ENCODE data around the gene BGN.

BGN gene

DNA sequence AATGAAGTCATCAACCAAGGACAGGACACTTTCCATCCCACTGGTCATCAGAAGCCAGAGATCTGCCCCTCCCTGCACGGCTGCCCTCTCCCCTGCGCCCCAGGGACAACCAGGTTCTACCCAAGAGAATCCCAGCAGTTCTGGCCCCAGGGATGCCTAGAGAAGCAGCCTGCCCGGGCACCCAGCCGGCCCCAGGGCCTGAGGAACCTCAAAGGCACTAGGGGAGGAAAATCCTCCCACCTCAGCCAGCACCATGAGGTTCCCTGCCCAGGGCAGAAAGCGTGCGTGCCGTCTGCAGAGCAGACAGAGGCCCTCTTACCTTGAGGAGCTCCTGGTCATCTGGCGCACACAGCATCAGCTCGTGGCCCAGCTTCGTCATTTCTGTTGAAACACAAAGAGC lies 32.5 kb upstream of the BGN start:
- no peak for DNase-seq

DNA sequence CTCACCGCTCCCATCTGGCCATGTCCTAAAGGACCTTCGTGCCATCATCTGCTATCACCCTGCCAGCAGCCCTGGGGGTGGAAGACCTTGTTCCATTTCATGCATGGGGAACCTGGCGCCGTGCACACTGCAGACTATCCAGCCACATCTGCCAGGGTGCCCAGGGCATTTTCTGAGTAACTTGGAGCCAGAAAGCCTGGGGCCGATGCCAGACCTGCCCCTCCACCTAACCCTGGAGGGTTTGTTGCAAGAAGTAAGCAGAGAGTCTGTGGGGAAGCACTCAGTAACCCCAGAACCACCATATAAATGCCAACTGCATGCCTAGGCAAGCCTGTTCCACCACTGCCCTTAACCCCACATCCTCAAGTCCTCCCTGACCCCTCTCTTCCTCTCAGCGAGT lies 31.7 kb upstream of the BGN start:
- no peak for DNase-seq

DNA sequence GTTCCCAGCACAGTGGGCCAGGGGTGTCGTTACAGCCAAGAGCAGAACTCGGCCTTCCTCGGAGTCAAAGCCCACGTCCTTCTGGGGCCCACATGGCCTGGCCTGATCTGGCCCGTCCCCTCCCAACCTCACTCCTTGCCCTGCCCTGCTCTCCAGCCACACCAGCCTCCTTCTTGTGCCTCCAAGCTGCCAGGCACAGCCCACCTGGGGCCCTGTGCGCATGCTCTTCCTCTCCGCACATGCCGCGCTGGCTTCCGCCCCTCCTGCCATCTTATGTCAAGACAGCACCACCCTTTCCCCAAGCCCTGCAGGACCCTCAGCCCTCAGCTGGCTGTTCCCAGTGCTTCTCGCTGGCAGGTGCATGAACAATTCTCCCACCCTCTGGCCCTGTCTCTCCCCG lies 31.2 kb upstream of the BGN start:
- DNase-seq, result no peak

DNA sequence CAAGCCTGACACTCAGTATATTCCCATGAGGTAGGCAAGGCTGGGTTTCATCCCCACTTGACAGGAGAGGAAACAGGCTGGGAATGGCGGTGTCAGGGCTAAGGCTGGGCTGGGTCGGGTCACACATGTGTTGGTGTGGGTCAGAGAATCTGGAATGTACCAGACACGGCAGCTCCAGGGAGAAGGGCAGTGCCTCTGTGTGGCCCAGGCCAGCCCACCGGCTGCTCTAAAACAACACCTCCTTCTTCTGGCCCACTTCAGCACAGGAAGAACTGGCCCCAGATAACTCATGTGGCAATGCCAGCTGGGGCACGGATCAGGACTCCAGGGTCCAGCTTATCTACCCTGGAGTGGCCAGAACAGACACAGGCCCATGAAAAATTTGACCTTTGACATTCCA lies 30.7 kb upstream of the BGN start:
- DNase-seq, result no peak

DNA sequence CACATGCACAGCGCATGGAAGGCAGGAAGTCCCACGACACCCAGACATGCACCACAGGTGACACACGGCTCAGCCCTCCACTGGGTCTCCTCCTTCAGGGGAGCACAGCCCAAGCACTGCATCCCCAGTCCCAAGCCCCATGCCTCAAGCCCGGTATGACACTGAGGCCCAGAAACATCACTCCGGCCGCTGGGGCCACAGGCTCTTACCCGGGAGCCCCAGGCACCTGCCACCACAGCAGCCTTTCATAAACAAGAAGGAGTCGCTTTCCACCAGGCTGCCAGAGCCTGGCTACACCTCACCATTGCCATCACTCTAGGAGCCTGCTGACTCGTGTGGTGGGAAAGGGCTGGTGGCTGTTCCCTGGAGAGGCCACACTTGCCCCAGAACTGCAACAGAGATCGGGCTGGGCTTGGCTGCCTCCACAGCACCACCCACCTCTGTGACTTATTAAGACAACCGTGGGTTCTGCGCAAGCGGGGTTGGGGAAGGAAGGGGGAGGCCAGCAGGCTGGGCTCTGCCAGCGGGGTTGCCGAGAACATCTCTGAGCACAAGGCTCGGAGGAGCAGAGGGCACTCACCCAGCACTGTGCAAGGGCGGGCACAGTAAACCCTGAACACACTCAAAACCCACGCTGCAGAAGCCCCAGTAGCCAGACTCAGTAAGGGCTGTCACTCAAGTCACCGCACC lies 28.9 kb upstream of the BGN start:
- no peak for DNase-seq

DNA sequence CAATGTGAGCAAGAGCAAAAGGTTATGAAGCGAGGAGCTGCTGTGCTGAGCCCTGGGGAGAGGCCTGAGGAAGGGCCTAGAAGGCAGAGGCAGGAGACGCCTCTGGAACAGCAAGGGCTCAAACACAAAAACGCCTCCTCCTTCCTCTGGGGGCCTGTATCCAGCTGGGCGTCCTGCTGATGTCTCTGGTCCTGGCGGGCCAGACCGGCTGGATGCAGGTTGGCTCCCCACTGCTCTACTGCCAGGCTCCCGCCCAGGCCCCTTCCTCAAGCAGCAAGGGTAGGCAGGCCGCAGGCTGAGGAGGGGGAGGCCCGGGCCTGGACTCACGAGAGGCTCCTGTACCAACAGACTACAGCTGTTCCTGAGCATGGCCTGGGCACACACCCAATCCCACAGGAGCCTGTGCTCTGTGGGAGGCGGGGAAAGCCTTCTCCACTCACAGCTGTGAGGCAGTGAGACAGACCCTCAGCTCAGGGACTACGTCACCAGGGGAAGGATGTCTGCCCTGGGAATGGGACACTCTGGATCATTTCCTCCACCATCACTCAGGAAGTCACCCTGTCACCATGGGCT lies 26.7 kb upstream of the BGN start:
- DNase-seq, result no peak

DNA sequence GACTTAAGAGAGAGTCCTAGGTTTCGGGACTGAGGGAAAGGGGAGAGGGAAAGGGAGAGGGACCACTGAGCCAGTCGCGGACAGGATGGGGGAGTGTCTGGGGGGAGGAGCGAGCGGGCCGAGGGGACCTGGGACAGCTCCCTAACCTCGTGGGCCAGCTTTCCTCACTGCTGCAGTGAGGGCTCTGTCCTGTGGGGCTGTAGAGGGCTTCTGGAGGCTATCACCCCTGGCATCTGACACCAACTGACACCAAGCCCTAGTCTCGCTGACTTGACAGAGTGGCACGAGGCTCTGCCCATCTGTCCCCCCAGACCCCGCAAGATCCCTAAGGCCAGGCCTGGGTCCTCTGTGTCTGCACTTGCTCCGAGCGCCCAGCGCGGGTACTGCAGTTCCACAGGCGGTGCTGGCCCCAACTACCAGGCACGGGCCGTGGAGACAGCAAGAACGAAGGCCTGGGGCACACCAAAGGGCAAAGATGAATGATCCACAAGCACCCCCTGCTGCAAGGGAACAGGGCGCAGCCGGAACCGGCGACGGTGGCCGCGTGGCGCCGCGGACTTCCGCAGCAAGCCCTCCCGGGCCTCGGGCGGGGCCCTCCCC lies 24.9 kb upstream of the BGN start:
- DNase-seq, result peak; percentile 40 to 52

DNA sequence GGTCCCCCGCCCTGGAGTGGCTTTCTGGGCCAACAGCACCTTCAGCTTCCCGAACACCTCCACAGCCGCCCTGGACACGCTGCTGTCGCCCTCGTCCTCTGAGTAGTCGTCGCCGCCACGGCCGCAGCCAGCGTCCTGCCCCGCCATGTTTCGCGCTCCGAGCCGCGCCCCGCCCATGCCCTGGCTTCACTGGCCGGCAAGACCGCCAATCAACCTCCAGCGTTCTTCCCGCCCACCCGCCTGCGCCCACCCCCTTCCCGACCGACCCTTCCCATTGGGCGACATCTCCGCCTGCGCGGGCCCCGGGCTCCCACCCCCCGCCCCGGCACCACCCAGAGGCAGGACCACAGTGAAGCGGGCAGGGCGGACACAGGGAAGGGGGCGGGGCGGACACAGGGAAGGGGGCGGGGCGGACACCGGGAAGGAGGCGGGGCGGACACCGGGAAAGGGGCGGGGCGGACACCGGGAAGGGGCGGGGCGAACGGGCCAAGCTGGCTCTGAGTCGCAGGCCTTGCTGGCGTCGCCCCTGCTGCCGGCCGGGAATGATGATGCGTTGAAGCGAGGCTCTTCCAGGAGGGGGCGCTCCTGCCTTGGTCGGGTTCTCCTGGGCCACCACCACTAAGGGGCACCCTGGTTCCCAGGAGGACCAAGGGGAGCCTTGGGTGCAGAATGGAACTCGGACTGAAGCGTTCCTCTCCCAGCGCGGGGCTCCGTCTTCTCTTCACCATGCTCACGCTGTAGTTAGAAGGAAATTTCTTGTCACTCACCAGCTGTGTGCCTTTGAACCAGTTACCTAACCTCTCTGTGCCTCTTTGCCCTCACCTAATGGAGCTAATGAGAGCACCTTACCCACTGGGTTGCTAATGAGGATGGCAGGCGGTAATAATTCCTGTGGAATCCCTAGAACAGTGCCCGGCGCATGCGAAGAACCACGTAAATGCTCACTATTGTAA lies 24.1 kb upstream of the BGN start, which contains the start of gene HAUS7:
Gene HAUS7, minus strand, starts transcription at position 166 of the 953 bp plus-strand sequence. Its CDS starts 19 bp downstream, at position 147.
- peak; percentile 88 to 89 for DNase-seq

DNA sequence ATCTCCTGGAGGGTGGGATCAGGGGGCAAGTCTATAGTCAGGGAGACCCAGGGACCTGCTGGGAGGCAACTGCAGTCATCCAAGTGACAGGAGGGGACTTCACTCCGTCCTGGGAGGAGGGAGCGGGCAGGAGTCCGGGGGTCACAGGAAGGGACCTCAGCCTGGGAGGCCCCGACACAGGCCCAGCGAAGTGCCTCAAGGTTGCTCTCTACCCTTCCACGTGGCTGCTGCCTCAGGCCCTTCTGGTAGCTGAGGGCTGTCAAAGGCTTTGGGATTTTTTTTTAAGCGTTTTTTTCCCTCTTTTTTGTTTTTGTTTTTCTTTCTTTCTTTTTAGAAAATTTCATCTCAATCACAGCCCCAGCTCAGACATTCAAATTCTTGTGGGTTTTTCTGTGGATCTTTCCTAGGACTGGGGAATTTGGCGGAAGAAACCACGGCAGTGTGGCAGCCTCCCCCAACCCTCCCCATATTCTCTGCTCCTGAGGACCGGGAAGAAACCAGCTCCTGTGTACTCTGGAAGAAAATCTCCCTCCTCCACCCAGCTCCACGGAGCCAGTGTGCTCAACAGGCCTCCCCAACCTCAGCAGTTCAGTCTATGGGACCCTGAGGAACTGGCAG lies 23.0 kb upstream of the BGN start:
- DNase-seq, result no peak

DNA sequence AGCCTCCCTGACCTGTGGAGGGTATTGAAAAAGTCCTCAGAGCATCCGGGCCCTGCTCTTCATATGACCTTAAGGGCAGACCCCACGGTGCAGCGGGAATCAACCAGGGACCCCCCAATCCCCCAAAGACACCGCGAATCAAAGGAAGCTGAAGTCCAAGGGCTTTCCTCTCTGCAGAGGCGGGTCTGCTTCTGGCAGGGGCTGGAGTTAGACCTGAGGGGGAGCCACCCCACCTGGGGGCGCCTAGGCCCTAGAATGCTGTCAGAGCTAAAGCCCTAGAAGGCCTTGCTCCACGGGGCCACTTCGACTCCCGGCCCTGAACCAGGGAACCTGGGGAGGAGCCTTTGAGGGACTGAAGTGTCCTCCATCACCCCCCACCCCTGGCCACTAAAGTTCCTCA lies 21.7 kb upstream of the BGN start:
- DNase-seq, result no peak

DNA sequence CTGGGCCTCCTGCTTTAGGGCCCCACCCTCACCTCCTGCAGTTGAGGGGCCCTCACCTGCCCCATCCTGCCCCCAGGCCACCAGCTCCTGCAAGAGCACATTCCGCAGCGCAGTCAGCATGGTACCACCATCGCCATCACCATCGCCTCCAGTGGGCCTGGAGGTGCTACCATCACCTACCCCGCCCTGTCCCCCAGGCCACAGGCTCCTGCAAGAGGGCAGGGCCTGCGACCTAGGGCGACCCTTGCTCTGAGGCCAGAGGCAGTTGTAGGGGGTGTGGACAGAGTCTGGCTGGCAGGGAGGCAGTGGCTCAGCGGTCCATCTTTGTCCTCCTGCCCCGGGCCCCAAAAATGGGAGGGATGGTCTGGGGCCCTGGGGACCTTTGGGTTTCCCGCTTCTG lies 20.5 kb upstream of the BGN start:
- no peak for DNase-seq

DNA sequence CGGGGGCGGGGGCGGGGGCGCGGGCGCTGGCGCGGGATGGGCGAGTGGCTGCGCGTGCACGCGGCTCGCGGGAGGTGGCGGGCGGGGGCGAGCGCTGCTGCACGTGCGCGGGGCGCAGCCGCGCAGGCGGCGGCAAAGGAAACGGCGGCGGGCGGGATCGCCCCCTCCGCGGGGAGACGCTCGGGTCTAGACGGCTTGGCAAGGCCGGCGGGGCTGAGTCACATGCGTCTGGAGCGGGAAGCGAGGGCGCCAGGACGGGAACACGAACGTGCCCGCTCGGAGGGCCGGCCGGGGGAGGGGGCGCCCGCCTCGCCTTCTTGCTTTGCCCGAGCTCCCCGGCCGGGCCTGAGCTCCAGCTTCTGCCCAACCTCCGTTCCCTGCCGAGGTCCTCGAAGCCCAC lies 20.1 kb upstream of the BGN start:
- DNase-seq, result peak; percentile 26 to 52

DNA sequence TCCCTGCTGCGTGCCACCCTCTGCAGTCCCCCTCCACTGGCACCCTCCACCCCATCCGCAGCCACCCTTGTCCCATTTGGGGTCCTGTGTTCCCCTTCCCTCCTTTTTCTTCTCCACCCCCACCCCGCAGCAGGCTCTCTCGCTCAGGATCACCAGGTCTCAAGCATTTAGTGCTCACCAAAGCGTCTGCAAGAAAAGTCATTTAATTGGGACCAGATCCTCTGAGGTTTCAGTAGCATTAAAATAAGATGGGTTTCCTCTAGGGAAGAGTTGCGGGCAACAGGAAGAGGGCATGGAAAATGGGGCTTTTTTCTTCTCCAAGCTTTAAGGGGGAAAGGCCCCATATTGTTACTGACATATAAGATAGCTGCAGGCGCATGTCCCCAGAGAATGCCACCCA lies 19.5 kb upstream of the BGN start:
- no peak for DNase-seq

DNA sequence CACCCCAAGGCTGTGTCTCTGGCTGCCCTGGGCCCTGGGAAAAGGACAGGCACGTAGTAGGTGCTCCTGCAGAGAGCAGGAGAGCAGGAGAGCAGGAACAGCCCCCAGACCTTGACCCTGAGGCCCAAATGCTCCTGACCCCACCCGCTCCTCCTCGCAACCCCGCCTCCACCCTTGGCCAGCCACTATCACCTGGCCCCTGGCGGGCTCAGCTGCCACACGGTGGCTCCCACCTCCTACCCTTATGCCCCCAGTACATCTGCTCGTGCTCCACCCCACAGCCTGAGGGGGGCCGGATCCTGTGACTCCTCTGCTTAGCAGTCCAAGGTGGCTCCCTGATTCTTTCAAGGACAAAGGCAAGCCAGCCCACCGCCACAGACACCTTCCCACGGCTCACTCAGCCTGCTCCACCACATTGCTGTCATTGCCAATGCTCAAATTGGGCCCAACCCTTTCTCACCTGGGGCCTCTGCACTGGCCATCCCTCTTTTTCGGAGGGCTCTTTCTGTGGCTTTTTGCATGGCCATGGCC lies 19.0 kb upstream of the BGN start:
- DNase-seq, result no peak

DNA sequence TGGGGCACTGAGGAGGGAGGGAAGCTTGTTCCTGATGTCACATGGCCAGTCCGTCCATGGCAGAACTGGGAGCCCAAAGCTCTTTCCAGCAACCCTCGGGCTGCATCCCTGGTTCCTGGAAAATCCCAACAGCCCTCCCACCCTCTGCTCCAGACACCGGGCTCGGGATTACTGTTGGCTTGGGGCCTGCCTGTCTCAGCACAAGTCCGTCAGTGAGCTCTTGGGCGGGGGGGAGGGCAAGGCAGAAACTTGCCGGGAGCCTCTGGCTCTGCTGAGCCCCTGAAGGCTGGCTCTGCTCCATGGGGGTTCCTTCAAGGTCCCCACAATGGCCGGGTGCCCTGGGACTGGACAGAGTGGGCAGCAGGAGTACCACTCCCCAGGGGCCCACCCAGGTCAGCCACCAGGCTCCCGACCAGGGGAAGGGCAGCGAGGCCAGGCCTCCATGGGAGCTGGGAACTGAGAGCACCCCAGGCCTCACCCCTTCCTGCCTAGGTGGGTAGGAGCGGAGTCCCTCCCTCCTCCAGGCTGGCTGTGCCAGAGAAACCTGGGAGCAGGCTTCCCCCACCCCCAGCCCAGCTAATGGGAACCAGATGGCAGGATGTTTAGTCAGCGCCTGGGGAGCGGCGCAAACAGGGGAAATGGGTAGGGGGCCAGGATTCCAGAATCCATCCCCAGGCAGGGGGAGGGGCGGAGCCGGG lies 18.0 kb upstream of the BGN start:
- DNase-seq, result no peak

DNA sequence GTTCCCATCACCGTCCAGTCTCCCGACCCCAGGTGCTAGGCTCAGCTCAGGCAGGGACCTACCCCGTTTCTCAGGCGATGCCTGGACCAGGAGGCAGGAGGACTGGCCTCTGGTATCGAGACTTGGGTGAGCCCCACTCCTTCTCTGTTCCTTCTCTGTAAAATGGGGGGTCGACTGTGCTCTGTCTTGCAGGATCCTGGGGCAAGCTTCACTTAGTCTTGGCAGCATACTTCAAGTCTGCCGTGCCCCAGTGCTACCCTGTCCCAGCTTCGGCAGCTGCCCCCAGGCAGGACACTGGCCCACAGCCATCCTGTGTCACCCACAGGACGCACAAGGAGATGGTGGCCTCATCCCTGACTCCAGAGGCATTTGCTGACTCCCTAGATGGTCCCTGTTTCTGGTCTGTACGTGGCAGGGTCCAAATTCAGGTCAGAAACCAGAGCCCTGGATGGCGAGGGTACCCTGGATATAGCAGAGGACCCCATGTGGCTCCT lies 17.4 kb upstream of the BGN start:
- no peak for DNase-seq

DNA sequence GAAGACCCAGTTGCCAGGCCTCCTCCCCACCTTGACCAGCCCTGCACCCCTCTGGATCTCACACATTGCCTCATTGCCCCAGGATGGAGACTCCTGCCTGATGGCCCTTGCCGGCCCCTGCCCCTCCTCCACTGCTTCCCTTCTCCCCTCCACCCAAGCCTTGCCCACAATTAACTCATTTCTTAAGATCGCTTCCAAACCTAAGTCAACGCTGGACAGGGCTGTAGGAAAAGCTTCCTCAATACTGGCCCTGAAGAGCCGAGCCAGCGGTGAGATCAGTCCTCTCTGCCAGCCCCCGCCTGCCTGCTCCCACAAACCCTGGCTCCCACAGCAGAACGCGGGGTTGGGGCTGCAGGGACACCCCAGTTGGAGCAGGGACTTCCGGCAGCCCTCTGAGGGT lies 16.9 kb upstream of the BGN start:
- no peak for DNase-seq

DNA sequence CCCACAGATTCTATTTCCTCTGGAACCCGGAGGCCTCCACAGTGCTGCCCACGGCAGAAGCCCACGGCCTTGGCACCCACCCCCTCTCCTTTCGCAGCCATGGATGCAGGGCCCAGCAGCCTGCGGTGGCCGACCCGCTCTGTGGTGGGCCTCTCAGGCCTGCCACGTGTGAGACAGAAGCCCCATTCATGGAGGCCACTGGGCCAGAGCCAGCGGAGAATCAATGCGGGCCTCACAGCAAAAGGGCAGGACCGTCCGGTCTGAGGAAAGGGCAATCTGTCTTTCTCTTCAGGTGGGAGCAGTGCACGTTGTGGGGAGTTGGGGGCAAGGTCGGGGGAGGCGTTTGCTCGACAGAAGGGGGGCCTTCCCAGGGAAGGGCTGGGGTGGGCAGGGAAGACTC lies 16.0 kb upstream of the BGN start:
- DNase-seq, result no peak

DNA sequence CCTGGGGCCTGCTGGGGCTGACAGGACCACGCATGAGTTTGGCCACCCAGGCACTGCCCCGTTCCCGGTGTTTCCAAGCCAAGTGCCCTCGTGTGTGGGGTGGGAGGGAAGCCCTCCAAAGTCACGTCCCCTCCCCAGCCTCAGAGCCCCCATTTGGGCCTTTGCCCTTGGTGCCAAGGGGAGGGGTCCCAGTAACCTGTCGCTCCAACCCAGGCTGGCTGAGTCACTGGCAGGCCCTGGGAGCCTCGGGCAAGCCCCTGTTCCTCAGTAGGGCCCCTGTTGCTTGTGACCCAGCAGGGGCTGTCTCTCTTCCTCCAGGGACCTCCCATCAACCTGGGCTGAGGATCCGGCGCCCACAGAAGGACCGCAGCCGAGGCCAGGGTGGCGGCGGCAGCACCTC lies 13.7 kb upstream of the BGN start:
- DNase-seq, result no peak

DNA sequence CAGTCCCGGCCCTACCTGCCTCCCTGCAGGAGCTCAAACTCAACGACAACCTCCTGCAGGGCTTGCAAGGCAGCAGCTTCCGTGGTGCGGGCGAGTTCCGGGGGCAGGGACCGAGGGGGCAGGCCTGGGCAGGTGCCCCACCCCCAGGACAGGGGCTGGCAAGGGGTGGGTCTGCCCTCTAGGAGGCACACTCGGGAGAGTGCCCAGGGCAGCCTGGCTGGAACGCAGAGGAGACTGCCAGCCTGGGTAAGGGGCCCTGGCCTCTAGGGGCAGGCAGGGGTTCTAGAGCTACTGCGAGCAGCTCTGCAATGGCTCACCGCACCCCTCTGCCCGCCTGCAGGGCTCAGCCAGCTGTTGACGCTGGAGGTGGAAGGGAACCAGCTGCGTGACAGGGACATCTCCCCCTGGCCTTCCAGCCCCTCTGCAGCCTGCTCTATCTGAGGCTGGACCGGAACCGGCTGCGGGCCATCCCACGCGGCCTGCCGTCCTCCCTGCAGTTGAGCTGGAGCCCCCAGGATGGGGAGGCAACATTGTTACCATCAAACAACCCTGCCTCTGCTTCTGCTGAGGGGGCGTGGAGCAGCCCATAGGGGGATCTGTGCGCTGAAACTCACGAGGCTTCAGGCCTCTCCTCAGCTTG lies 12.3 kb upstream of the BGN start:
- DNase-seq, result no peak

DNA sequence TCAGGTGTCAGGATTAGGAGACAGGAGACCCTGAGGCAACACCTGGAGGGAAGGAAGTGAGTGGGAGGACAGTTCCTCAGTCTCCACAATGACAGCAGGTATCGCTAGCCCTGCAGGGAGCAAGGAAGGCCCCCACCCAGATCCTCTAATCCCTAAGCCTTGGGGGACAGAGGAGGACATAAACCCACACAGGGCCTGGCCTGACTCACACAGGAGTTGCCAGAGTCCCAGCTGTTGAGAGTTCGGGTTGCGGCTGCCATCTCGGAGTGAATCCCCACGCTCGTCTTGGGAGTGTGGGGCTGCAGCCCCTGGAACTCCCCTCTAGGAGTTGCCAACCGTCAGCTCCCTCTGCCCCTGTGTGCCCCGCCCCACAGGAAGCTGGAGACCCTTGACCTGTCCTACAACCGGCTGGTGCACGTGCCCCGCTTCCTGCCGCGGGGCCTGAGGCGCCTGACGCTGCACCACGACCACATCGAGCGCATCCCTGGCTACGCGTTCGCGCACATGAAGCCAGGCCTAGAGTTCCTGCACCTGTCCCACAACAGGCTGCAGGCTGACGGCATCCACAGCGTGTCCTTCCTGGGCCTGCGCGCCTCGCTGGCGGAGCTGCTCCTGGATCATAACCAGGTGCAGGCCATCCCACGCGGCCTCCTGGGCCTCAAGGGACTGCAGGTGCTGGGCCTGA lies 9.2 kb upstream of the BGN start:
- DNase-seq, result no peak

Measured in activated T-cell treated with anti-CD3 and anti-CD28 coated beads, Interleukin-2, amount 50 U/mL, for 48 hours (primary cell).